Measurements from ENCODE around the gene PRLH.

DNA sequence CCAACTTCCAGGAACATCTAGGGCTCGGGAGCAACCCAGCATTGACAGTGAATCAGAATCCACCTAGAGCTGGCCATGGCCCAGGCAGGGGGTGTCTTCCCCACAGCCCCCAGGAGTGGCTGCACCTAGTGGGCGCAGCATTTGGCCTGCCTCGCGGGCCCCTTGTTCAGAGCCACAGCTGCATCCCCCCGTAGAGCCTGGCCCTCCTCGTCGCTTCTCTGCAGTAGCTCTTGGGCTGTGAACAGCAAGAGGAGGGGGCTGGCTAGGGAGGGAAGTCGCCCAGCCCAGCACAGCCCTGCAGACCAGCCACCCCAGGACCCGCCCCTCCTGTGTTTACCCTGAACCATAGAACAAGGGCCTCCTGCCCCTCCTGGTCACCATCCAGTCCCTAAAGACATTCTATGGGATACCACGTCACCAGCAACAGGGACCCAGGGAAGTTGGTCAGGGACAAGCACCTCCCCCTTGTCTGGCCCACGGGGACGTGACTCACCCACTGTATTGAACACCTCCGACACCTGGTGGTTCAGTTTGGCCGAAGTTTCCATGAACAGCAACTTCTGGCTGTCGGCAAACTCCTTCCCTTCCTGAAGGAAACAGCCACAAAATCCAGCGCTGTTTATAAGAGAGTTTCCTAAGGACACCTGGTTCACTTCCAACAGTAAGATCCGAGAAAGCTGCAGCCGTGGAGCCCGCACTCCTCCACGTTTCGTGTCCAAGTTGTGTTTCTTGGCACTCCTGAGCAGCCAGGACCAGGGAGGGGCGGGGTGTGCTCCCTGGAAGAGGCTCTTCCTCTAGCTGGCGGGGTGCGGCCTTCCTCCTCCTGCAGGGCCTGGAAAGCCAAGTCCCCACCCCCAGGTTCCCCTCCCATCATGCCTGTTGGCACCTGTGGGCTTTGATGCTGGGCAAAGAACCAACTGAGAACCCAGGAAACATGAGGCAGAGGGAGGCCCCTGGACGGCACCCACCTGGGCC, 8.8 kb downstream of the PRLH start:
- TF ChIP-seq, protein P1, sequence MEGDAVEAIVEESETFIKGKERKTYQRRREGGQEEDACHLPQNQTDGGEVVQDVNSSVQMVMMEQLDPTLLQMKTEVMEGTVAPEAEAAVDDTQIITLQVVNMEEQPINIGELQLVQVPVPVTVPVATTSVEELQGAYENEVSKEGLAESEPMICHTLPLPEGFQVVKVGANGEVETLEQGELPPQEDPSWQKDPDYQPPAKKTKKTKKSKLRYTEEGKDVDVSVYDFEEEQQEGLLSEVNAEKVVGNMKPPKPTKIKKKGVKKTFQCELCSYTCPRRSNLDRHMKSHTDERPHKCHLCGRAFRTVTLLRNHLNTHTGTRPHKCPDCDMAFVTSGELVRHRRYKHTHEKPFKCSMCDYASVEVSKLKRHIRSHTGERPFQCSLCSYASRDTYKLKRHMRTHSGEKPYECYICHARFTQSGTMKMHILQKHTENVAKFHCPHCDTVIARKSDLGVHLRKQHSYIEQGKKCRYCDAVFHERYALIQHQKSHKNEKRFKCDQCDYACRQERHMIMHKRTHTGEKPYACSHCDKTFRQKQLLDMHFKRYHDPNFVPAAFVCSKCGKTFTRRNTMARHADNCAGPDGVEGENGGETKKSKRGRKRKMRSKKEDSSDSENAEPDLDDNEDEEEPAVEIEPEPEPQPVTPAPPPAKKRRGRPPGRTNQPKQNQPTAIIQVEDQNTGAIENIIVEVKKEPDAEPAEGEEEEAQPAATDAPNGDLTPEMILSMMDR (tag by site-specific recombination; IDR thresholded peaks at IDR 0.05) = no peak
- TF ChIP-seq, protein P2, sequence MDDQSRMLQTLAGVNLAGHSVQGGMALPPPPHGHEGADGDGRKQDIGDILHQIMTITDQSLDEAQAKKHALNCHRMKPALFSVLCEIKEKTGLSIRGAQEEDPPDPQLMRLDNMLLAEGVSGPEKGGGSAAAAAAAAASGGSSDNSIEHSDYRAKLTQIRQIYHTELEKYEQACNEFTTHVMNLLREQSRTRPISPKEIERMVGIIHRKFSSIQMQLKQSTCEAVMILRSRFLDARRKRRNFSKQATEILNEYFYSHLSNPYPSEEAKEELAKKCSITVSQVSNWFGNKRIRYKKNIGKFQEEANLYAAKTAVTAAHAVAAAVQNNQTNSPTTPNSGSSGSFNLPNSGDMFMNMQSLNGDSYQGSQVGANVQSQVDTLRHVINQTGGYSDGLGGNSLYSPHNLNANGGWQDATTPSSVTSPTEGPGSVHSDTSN (CRISPR knock-in tag; IDR thresholded peaks at IDR 0.05) = no peak
- no peak for TF ChIP-seq SP2 (tag by site-specific recombination; IDR thresholded peaks at IDR 0.05)
- TF ChIP-seq ZBTB20 (tag by site-specific recombination; IDR thresholded peaks at IDR 0.05) = no peak
- TF ChIP-seq GLIS1 (tag by site-specific recombination; IDR thresholded peaks at IDR 0.05) = no peak
- TF ChIP-seq, protein P3, sequence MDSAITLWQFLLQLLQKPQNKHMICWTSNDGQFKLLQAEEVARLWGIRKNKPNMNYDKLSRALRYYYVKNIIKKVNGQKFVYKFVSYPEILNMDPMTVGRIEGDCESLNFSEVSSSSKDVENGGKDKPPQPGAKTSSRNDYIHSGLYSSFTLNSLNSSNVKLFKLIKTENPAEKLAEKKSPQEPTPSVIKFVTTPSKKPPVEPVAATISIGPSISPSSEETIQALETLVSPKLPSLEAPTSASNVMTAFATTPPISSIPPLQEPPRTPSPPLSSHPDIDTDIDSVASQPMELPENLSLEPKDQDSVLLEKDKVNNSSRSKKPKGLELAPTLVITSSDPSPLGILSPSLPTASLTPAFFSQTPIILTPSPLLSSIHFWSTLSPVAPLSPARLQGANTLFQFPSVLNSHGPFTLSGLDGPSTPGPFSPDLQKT (IDR thresholded peaks at IDR 0.05; ENCODE audit: borderline replicate concordance, low read depth, low read length) = no peak
- TF ChIP-seq IKZF3 (tag by site-specific recombination; IDR thresholded peaks at IDR 0.05) = no peak
- TF ChIP-seq ZNF776 (tag by site-specific recombination; IDR thresholded peaks at IDR 0.05; ENCODE audit: borderline replicate concordance) = no peak
- TF ChIP-seq TRIM28 (IDR thresholded peaks at IDR 0.05; ENCODE audit: borderline replicate concordance, low read length) = no peak
- TF ChIP-seq ZFP37 (tag by site-specific recombination; IDR thresholded peaks at IDR 0.05) = no peak
- TF ChIP-seq SETDB1 (IDR thresholded peaks at IDR 0.05; ENCODE audit: insufficient read length, low read length) = no peak

Measured in HEK293 (cell line).